Immature natural killer cell (primary cell): ENCODE results near the gene TMEM37. TPM values are rescaled to one million over a fixed set of nuclear protein-coding genes. Genes with fewer than 3 reads are reported as not detected.

Experiments used
- DNase-seq, 3 donors: peaks; one replicate each; pipeline ENCODE4 v3.0.0; 2022; ENCODE audit warnings: mixed read lengths in 1 of 3
- H3K27ac Mint-ChIP-seq, 6 donors: one replicate each; pipeline ENCODE4 v1.8.0; 2020; ENCODE audit warnings: mixed read lengths in 6 of 6, mild to moderate bottlenecking in 5 of 6, inconsistent platforms in 4 of 6, moderate library complexity in 3 of 6
- H3K27me3 Mint-ChIP-seq, 3 donors: one replicate each; pipeline ENCODE4 v1.8.0; 2020 to 2021; ENCODE audit warnings: low read depth in 3 of 3, mild to moderate bottlenecking in 3 of 3, mixed read lengths in 3 of 3, moderate library complexity in 3 of 3, inconsistent platforms in 1 of 3
- H3K36me3 Mint-ChIP-seq, 3 donors: one replicate each; pipeline ENCODE4 v1.8.0; 2020; ENCODE audit warnings: mixed read lengths in 3 of 3, inconsistent platforms in 2 of 3, mild to moderate bottlenecking in 2 of 3
- H3K4me1 Mint-ChIP-seq, 2 donors: one replicate each; pipeline ENCODE4 v1.8.0; 2020; ENCODE audit warnings: inconsistent platforms in 2 of 2, mild to moderate bottlenecking in 2 of 2, mixed read lengths in 2 of 2, moderate library complexity in 1 of 2
- H3K4me3 Mint-ChIP-seq, 5 donors: one replicate each; pipeline ENCODE4 v1.8.0; 2020; ENCODE audit warnings: mild to moderate bottlenecking in 5 of 5, mixed read lengths in 5 of 5, inconsistent platforms in 3 of 5, moderate library complexity in 3 of 5
- H3K9me3 Mint-ChIP-seq, 6 donors: one replicate each; pipeline ENCODE4 v1.8.0; 2020; ENCODE audit warnings: mild to moderate bottlenecking in 6 of 6, mixed read lengths in 6 of 6, inconsistent platforms in 4 of 6, moderate library complexity in 3 of 6
- polyA plus RNA-seq, 3 donors: library from polyadenylated mRNA; unstranded; fragments of 300-500 nt; fragmentation: Illumina TruSeq; gene quantifications; one replicate each; pipeline ENCODE4 v1.2.3, GENCODE V29; 2021

Gene TMEM37
- polyA plus RNA-seq, 3 donors from 2014 or later = not detected

DNA sequence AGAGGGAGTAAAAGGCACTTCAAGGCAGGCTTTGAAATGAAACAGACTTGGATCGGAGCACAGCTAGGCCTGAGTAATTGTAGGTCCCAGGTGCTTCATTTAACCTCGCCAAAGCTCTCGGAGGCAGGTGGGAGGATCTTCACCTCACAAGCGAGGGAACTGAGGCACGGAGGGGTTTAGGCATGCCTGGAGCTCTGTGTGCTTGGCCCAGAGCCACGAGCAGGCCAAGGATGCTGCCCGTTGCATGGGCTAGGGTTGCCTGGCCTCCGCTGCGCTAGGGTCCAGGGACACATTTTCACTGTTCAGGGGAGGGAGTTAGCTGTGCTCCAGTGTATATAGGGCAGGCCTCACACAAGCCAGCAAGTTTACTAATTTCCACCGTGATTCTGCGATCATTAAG, 11.2 kb downstream of the TMEM37 start:
- H3K36me3 Mint-ChIP-seq = no peaks in the 10 kb centered on the region
- peaks cover 2 to 4% (median 3%) of the 10 kb centered on the region in 3 donors for H3K27me3 Mint-ChIP-seq
- no peak for DNase-seq
- H3K9me3 Mint-ChIP-seq = no peaks in the 10 kb centered on the region
- H3K27ac Mint-ChIP-seq = no peak overlapping the region
- no peaks in the 10 kb centered on the region for H3K4me1 Mint-ChIP-seq
- no peak overlapping the region for H3K4me3 Mint-ChIP-seq

GRCh38 chr2:119446037-119446436, 14.4 kb downstream of the TMEM37 start:
- Mint-ChIP-seq H3K4me1 (no peaks in the 10 kb centered on the region), H3K27me3 (peaks cover 1 to 3% (median 2%) of the 10 kb centered on the region in 3 donors), H3K9me3 (no peaks in the 10 kb centered on the region), H3K36me3 (no peaks in the 10 kb centered on the region), H3K4me3 (no peak overlapping the region), H3K27ac (no peak overlapping the region)
- no peak for DNase-seq

DNA sequence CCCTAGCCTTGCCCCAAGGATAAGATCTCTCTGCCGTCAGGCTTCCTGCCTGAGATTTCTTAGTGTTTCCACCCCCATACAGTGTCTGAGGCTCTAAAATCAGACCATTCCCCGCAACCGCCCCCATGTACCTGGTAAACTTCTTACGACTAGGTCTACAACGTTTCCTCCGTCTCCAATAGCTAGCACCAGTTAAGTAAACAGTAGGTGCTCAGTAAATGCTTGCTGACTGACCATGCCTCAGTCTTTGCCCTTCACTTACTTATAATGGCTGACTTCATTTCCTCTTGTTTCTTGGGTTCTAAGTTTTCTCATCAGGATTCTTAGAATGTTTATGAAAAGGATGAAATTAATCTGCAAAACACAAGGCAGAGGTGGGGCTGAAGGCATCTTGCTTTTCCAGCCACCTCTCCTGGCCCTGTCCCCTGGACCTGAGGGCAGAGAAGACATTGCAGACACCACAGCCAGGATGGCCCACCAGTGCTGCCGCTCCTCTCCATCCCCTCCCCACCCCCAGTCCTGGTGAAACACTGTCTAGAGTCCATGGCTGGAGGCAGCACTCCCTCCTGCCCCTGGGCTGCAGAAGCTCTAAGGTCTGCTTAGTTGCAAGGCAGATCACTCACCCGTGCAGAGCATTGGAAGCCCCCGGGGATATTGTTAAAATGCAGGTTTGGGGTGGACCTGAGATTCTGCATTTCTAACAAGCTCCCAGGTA, 16.9 kb downstream of the TMEM37 start:
- Mint-ChIP-seq H3K27ac (no peak overlapping the region), H3K27me3 (peaks cover 1 to 5% (median 2%) of the 10 kb centered on the region in 3 donors)

GRCh38 chr2:119449521-119449920, 17.9 kb downstream of the TMEM37 start:
- Mint-ChIP-seq H3K4me3 (no peak overlapping the region), H3K27me3 (peaks cover 1 to 5% (median 2%) of the 10 kb centered on the region in 3 donors), H3K9me3 (no peaks in the 10 kb centered on the region), H3K4me1 (no peaks in the 10 kb centered on the region), H3K27ac (no peak overlapping the region), H3K36me3 (no peaks in the 10 kb centered on the region)
- no peak for DNase-seq

More for the DNA sequence above, 16.9 kb downstream of the TMEM37 start:
- no peaks in the 10 kb centered on the region for H3K36me3 Mint-ChIP-seq
- H3K4me3 Mint-ChIP-seq = no peak overlapping the region
- no peaks in the 10 kb centered on the region for H3K9me3 Mint-ChIP-seq
- no peaks in the 10 kb centered on the region for H3K4me1 Mint-ChIP-seq
- DNase-seq = no peak

DNA sequence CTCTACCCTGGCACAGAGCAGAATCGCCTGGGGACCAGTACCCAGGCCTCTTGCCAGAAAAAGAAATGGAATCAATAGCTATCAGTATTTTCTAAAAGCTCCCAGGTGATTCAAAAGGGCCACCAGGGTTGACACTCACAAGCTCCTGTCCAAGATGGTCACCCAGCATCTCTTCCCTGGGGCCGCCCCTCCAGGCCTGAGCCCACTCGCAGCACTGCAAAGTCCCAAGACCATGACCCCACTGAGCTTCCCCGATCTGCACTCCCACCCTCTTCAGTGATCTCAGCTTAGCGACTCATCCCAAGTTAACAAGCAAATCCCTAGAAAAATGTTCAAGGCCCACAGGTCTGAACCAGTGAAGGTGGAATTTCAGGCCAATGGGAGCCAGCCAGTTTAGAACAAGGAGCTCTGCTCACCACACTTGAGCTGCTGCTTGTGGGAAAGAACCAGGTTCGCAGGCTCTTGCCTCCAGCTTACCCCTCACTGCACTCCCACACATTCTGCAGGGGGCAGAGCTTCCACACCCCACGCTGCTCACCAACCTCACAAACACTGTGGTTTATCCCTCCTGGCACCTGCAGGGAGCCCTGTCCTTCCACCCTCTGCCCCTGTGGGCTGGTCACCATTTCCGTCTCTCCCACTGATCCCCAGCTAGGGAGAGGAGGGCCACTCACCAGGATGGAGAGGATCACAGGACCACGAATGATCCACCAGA, 19.8 kb downstream of the TMEM37 start:
- Mint-ChIP-seq H3K27ac (no peak overlapping the region), H3K4me1 (no peaks in the 10 kb centered on the region), H3K36me3 (no peaks in the 10 kb centered on the region), H3K4me3 (no peak overlapping the region), H3K27me3 (peaks cover 1 to 8% (median 8%) of the 10 kb centered on the region in 3 donors), H3K9me3 (no peaks in the 10 kb centered on the region)
- no peak for DNase-seq

GRCh38 chr2:119453972-119454593, 22.4 kb downstream of the TMEM37 start:
- no peak overlapping the region for H3K4me3 Mint-ChIP-seq
- peaks cover 0 to 12% (median 5%) of the 10 kb centered on the region in 3 donors for H3K27me3 Mint-ChIP-seq
- no peaks in the 10 kb centered on the region for H3K36me3 Mint-ChIP-seq
- no peaks in the 10 kb centered on the region for H3K9me3 Mint-ChIP-seq
- no peak for DNase-seq
- H3K27ac Mint-ChIP-seq = no peak overlapping the region
- no peaks in the 10 kb centered on the region for H3K4me1 Mint-ChIP-seq

DNA sequence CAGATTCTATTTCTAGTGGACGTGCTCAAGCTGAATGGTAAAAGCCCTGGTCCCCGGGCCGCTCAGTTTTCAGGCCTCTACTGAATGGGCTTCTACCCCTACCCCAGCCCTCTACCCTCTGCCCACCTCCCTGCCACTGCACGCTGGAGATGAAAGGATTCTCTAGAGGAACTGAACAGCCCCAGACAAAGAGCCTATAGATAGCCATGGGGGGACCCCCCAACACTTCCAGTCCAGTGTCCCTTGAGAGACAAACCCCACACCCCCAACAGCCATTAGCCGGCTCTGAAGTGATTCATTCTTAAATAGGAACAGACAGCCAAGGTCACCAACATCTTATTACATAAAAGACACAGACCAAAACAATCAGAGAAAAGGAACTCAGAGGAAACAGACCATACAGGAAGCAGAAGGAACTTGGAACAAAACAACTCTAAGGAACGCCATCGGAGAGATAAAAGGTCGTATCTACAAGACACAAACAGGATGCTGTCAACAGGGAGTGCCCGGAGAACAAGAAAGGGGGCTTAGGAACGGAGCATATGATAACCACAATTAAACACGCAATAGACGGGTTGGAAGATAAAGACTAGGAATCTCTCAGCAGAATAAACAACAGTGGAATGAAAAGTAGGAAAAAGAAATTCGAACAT, 23.5 kb downstream of the TMEM37 start:
- Mint-ChIP-seq H3K27me3 (peaks cover 0 to 13% (median 5%) of the 10 kb centered on the region in 3 donors), H3K9me3 (no peaks in the 10 kb centered on the region), H3K27ac (no peak overlapping the region), H3K4me1 (no peaks in the 10 kb centered on the region), H3K4me3 (no peak overlapping the region), H3K36me3 (no peaks in the 10 kb centered on the region)
- DNase-seq = no peak

DNA sequence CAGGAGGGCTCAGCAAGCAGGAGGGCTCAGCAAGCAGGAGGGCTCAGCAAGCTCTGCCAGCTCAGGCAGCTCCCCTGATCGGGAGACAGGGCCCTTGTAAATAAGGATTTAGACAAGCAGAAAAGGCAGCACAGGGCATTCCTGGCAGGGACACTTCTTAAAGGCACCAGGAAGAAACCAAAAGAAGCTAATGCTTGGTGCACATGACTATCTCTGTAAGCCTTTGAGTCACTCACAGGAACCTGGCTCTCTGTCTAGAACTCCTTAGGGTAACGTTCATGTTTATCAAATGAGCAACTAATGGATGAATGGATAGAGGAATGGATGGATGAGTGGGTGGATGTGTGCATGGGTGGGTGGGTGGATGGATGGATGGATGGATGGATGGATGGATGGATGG, 28.4 kb downstream of the TMEM37 start:
- no peak overlapping the region for H3K4me3 Mint-ChIP-seq
- H3K27me3 Mint-ChIP-seq = peaks cover 2 to 12% (median 2%) of the 10 kb centered on the region in 3 donors
- no peaks in the 10 kb centered on the region for H3K9me3 Mint-ChIP-seq
- no peaks in the 10 kb centered on the region for H3K4me1 Mint-ChIP-seq
- H3K27ac Mint-ChIP-seq = no peak overlapping the region
- no peak for DNase-seq
- H3K36me3 Mint-ChIP-seq = no peaks in the 10 kb centered on the region

DNA sequence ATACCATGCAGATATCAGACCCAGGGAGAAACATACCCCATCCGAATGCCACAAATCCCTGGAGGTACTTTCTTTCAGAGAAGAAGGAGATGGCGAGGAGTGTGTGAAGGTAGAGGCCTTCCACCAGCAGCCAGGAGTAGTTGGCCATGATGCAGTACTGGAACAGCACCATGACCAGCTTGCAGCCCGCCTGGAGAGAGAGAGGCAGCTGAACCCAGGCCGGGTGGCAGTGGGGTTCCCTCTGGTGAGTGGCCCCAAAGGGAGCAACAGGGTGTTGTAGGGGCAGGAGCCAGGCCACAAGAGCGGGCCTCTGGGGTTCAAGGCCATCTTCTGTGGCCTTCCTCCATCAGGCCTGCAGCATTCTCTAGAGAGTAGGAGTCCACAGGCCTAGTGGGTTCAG, 30.2 kb downstream of the TMEM37 start:
- Mint-ChIP-seq H3K4me3 (no peak overlapping the region), H3K27me3 (peaks cover 0 to 2% (median 2%) of the 10 kb centered on the region in 3 donors), H3K9me3 (no peaks in the 10 kb centered on the region), H3K27ac (no peak overlapping the region), H3K36me3 (no peaks in the 10 kb centered on the region), H3K4me1 (no peaks in the 10 kb centered on the region)
- DNase-seq = no peak

- no peak overlapping the region for H3K27ac Mint-ChIP-seq
- H3K4me1 Mint-ChIP-seq = no peaks in the 10 kb centered on the region
These were observed 30.9 kb downstream of the TMEM37 start for GRCh38 chr2:119462574-119462973.

DNA sequence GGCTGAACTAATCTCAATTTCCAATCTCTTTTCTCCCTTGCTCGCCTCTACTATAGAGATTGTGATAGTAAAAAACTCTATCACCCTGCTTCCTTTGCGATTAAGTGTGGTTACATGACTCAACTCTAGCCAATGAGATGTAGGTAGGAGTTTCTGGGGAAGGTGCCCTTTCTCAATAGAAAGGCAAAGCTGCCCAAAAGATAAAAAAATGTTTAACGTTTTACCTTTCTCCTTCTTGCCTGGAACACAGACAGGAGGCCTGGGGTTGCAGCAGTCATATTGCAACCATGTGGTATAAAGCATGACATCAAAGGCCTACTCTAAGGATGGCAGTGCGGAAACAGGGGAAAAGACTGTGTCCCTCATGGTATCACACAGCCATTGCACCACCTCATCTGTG, 31.5 kb downstream of the TMEM37 start:
- H3K9me3 Mint-ChIP-seq = no peaks in the 10 kb centered on the region
- no peaks in the 10 kb centered on the region for H3K4me1 Mint-ChIP-seq
- H3K36me3 Mint-ChIP-seq = no peaks in the 10 kb centered on the region
- peaks cover 0 to 2% (median 2%) of the 10 kb centered on the region in 3 donors for H3K27me3 Mint-ChIP-seq
- no peak overlapping the region for H3K4me3 Mint-ChIP-seq
- no peak overlapping the region for H3K27ac Mint-ChIP-seq
- no peak for DNase-seq

More at GRCh38 chr2:119462574-119462973, 30.9 kb downstream of the TMEM37 start:
- Mint-ChIP-seq H3K27me3 (peaks cover 0 to 2% (median 2%) of the 10 kb centered on the region in 3 donors), H3K36me3 (no peaks in the 10 kb centered on the region), H3K9me3 (no peaks in the 10 kb centered on the region), H3K4me3 (no peak overlapping the region)
- no peak for DNase-seq

GRCh38 chr2:119463990-119464389, 32.3 kb downstream of the TMEM37 start:
- Mint-ChIP-seq H3K4me1 (no peaks in the 10 kb centered on the region), H3K9me3 (no peaks in the 10 kb centered on the region), H3K27me3 (peaks cover 0 to 2% (median 2%) of the 10 kb centered on the region in 3 donors), H3K27ac (no peak overlapping the region), H3K36me3 (no peaks in the 10 kb centered on the region), H3K4me3 (no peak overlapping the region)
- no peak for DNase-seq

DNA sequence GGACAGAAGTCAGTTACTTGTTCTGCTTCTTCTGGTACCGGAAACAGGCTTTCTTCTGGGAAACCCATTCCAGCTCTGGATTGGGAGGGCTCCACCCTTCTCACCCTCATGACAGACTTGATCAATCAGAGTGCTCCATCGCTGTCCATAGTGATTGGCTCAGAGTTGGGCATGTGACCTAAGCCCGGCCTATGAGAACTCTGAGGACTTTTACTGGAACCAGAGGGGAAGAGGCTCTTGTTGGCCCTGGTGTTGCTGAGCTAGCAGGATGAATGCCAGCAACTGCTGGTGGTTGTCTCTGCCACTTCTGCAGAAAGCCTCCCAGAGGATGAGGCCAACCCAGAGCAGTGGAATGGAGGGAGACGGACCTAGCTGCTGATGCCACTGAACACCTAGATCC, 33.3 kb downstream of the TMEM37 start:
- H3K36me3 Mint-ChIP-seq = no peaks in the 10 kb centered on the region

GRCh38 chr2:119465687-119466086, 34.0 kb downstream of the TMEM37 start:
- H3K36me3 Mint-ChIP-seq = no peaks in the 10 kb centered on the region
- no peak overlapping the region for H3K27ac Mint-ChIP-seq
- no peaks in the 10 kb centered on the region for H3K4me1 Mint-ChIP-seq

More for the DNA sequence above, 33.3 kb downstream of the TMEM37 start:
- no peaks in the 10 kb centered on the region for H3K4me1 Mint-ChIP-seq
- H3K27ac Mint-ChIP-seq = no peak overlapping the region
- H3K9me3 Mint-ChIP-seq = no peaks in the 10 kb centered on the region
- DNase-seq = no peak
- no peak overlapping the region for H3K4me3 Mint-ChIP-seq
- peaks cover 0 to 2% (median 1%) of the 10 kb centered on the region in 3 donors for H3K27me3 Mint-ChIP-seq

More at GRCh38 chr2:119465687-119466086, 34.0 kb downstream of the TMEM37 start:
- Mint-ChIP-seq H3K4me3 (no peak overlapping the region), H3K27me3 (peaks cover 0 to 2% (median 2%) of the 10 kb centered on the region in 3 donors), H3K9me3 (no peaks in the 10 kb centered on the region)
- DNase-seq = no peak
